H54 (cell line): ENCODE data around the gene ZBTB20.

Source experiments
- DNase-seq: peaks from one replicate; pipeline ENCODE4 v3.0.0; 2011; ENCODE audit warnings: low spot score, mixed read lengths; ENCODE audit not compliant: insufficient read length
- FAIRE-seq: peaks from 3 replicates; lab custom pipeline; 2011; peaks lifted over from hg19 to GRCh38; lab: Jason Lieb, UNC
- POLR2A ChIP-seq: IDR thresholded peaks from 2 replicates; pipeline ENCODE4 v1.6.1; 2011; ENCODE audit warnings: low read depth, mild to moderate bottlenecking, low read length

Gene ZBTB20

DNA sequence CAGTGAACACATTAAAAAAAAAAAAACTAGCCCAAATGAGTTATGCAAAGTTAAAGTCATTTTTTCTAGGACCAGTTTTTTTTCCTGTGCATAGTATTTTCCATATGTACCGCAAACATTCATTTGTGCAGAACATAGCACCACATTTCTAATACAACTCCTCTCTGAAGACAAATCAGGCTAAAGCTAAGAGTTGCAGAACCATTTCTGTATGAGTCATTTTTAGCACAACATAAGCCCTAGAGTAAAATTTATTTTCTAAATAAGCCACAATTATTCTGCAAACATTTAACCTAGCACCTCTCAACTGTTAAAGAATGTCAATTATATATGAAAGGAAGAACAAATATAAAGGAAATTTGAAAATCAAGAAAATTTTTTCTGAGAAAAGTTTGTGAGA lies 477.5 kb downstream of the ZBTB20 start:
- no peak for TF ChIP-seq POLR2A
- no peak for FAIRE-seq
- DNase-seq = no peak

- TF ChIP-seq POLR2A = no peak
- FAIRE-seq (no peak), DNase-seq (no peak)
These were observed 479.0 kb downstream of the ZBTB20 start for GRCh38 chr3:114668099-114668498.

- no peak for DNase-seq
- TF ChIP-seq POLR2A = no peak
These were observed 480.5 kb downstream of the ZBTB20 start for GRCh38 chr3:114666623-114667022.

GRCh38 chr3:114664006-114664405 lies 483.1 kb downstream of the ZBTB20 start:
- no peak for TF ChIP-seq POLR2A
- peak; percentile 11 for FAIRE-seq
- no peak for DNase-seq

More at GRCh38 chr3:114666623-114667022, 480.5 kb downstream of the ZBTB20 start:
- FAIRE-seq = no peak

- FAIRE-seq (no peak), DNase-seq (no peak)
- TF ChIP-seq POLR2A = no peak
These were observed 486.3 kb downstream of the ZBTB20 start for GRCh38 chr3:114660808-114661207.

DNA sequence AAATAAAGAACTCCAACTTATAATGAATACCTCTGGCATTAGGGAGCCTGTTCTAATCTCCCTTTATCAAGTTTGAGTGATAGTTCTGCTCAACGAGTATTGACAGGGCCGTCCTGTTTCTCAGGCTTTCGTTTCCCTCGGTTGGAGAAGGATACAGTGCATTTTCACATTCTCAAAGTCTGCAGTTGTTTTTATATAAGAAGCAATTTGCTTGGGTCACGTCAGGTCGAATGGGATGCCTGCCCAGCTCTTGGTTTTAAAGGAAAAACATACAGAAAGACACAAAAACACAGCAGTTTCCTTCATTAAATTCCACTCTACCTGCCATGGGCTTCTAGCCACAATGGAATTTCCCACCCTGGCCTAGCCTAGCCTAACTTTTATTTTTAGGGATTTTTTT lies 487.0 kb downstream of the ZBTB20 start:
- FAIRE-seq (peak; percentile 79), DNase-seq (no peak)
- TF ChIP-seq POLR2A = no peak

GRCh38 chr3:114659109-114660061 lies 487.7 kb downstream of the ZBTB20 start:
- TF ChIP-seq POLR2A = no peak
- FAIRE-seq = peak; percentile 43
- DNase-seq = no peak

GRCh38 chr3:114651555-114651954 lies 495.5 kb downstream of the ZBTB20 start:
- no peak for FAIRE-seq
- no peak for TF ChIP-seq POLR2A
- DNase-seq = no peak

DNA sequence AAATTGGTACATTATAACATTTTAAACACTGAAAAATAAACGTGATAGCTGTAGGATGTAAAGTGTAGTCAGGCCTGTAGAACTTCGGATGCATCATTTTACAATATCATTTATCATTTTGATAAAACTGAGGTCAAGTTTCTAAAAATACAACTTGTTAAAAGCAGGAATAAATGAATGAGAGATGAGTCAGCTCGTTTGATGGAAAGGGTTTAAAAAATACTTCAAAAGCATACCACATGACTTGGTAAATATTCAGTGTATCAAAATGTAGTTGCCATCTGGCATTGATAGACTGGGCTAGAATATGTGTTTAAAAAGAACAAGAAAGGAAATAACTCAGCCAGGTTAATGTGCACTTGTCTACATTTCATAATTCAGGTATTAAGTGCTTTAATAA lies 496.3 kb downstream of the ZBTB20 start:
- DNase-seq (no peak), FAIRE-seq (peak; percentile 89)
- TF ChIP-seq POLR2A = no peak

- FAIRE-seq (peak; percentile 90), DNase-seq (peak; percentile 5)
- TF ChIP-seq POLR2A = no peak
These were observed 497.8 kb downstream of the ZBTB20 start for GRCh38 chr3:114649331-114649730.

DNA sequence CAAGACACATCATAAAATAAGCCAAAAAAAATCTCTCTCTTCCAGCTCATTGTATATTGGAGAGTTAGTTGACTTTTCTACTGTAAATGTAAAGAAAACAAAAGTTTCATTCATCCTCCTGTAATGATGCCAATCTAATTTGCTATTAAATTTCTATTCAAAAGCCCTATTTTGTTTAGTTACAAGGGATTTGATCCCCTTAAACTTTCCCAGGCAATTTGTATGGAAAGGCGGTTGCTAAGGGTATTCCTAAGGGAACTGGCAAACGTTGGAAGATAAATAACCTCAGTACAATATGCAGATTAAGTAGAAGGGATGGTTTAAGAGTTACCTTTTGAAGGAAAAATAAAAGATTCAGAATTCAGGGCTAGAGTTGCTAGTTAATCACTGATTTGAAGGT lies 500.6 kb downstream of the ZBTB20 start:
- DNase-seq = no peak
- no peak for TF ChIP-seq POLR2A
- no peak for FAIRE-seq

DNA sequence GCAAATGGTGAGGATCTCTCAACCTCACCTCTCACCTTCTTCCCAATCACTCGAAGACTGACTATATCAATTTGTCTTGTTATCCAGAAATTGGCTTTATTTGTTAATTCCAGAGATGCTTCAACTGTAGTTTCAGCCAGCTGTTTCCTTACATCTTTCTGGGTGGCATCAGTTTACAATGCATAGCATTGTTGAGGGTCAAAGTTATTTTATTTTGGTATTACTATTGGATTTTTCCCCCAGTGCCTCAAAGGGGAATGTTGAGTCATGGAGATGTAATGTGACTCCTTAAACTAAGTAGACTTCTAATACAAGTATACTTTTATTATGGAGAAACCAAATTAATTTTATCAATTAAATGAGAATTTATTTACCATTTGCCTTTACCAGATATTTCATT lies 501.7 kb downstream of the ZBTB20 start:
- FAIRE-seq (no peak), DNase-seq (no peak)
- no peak for TF ChIP-seq POLR2A

- DNase-seq (no peak), FAIRE-seq (no peak)
- no peak for TF ChIP-seq POLR2A
These were observed 502.7 kb downstream of the ZBTB20 start for GRCh38 chr3:114644367-114644766.

DNA sequence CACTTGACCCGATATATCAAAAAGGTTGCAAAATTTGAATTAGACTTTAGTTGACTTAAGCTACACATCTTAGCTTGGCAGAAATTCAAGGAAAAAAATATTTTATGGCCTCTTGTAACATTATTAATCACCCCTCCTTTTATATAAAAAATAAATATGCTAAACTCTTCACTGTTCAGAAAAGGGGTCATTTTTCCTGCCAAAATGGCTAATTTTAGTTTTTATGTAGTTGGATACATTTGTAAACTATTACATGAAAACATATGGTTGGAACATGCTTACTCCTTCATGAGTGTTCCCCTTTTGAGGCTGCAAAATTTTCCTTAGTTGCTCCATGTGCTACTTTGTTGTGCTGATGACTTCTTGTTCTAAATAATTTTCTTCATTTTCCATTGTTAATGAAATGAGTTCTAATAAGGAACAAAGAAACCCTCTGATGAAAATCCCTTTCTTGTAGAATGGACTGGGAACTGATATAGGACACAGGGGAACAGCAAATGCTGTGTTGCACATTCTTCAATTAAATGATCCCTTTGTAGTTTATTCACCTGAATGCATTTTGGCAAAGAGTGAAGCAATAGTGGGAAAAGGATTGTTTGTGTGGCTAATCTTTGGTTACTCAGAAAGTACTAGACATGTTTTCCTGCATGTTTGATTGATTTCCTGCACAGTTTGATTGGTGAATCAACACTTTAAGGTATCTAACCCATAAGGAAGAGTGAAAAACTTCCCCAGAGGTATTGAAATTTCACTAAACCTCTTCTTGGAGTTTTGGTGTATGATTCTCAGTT lies 503.9 kb downstream of the ZBTB20 start:
- TF ChIP-seq POLR2A = no peak
- FAIRE-seq = no peak
- DNase-seq = no peak

DNA sequence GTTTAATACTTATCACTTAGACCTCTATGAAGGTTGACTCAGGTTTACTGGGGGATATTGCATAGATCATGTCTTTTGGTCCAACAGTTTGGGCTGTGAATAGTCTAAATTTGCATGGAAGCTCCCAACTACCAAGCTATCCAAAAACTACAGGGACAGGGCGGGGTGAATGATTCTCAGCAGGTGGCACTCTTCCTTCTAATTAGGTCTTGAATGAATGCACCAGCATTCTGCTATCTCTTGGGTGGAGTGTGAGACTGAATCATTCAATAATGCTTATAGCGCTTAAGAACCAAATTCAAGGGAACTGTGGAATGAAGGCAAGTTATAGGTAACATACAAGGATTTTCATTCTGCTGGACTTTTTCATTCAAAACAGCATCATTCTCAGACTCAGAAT lies 507.0 kb downstream of the ZBTB20 start:
- TF ChIP-seq POLR2A = no peak
- FAIRE-seq (no peak), DNase-seq (no peak)
